Bronchial epithelial cell (primary cell): ENCODE measurements around the gene RBM8A. TPM values are rescaled to one million over a fixed set of nuclear protein-coding genes. Genes with fewer than 3 reads are reported as not detected.

Experiments used
- DNase-seq: peaks from one replicate; pipeline ENCODE4 v3.0.0-alpha.2; 2010; ENCODE audit warnings: low read depth
- FAIRE-seq: peaks from 2 replicates; lab custom pipeline; 2011; peaks lifted over from hg19 to GRCh38; lab: Jason Lieb, UNC
- H3K27me3 ChIP-seq: 2 replicates; pipeline ENCODE4 v1.5.1; 2011; ENCODE audit warnings: low read length; ENCODE audit not compliant: control insufficient read depth, insufficient read depth
- H3K36me3 ChIP-seq: 2 replicates; pipeline ENCODE4 v1.5.1; 2011; ENCODE audit warnings: low read length; ENCODE audit not compliant: control insufficient read depth, insufficient read depth
- H3K4me3 ChIP-seq: 2 replicates; pipeline ENCODE4 v1.5.1; 2011; ENCODE audit warnings: mild to moderate bottlenecking, low read depth, low read length, control low read depth
- CTCF ChIP-seq: IDR thresholded peaks from 2 replicates; pipeline ENCODE4 v1.5.1; 2011; ENCODE audit warnings: mild to moderate bottlenecking, moderate library complexity, low read length, control low read depth, inconsistent platforms; ENCODE audit not compliant: insufficient read depth, severe bottlenecking
- total RNA-seq: library from RNA; depleted of rRNA; stranded (reverse); fragments of >200 nt; gene quantifications from 2 replicates; pipeline ENCODE4 v1.2.1, GENCODE V29; 2014

The RBM8A gene
- total RNA-seq, 1 donor from 2014 or later = 221 TPM

GRCh38 chr1:145892486-145893087 is 34.7 kb downstream of the RBM8A start:
- Histone ChIP-seq H3K27me3 (no peaks in the 10 kb centered on the region), H3K4me3 (no peak overlapping the region), H3K36me3 (no peaks in the 10 kb centered on the region)
- FAIRE-seq = no peak
- no peak for DNase-seq
- no peak for TF ChIP-seq CTCF

- TF ChIP-seq CTCF = peak; percentile 91
- FAIRE-seq (no peak), DNase-seq (peak; percentile 99)
- Histone ChIP-seq H3K27me3 (no peaks in the 10 kb centered on the region), H3K36me3 (no peaks in the 10 kb centered on the region), H3K4me3 (no peak overlapping the region)
Observed at GRCh38 chr1:145891587-145892485, 35.4 kb downstream of the RBM8A start.

- no peaks in the 10 kb centered on the region for H3K36me3 ChIP-seq
- peak; percentile 73 for DNase-seq
- no peak overlapping the region for H3K4me3 ChIP-seq
- H3K27me3 ChIP-seq = no peaks in the 10 kb centered on the region
- no peak for TF ChIP-seq CTCF
- FAIRE-seq = no peak
Observed at GRCh38 chr1:145891143-145891542, 36.1 kb downstream of the RBM8A start.

- H3K36me3 ChIP-seq = no peaks in the 10 kb centered on the region
- DNase-seq (peak; percentile 58), FAIRE-seq (no peak)
- H3K4me3 ChIP-seq = no peak overlapping the region
- no peak for TF ChIP-seq CTCF
- H3K27me3 ChIP-seq = no peaks in the 10 kb centered on the region
Observed at GRCh38 chr1:145889722-145890121, 37.6 kb downstream of the RBM8A start.

- DNase-seq (no peak), FAIRE-seq (no peak)
- no peak for TF ChIP-seq CTCF
Observed at GRCh38 chr1:145887631-145888030, 39.7 kb downstream of the RBM8A start.

More at GRCh38 chr1:145887631-145888030, 39.7 kb downstream of the RBM8A start:
- no peak overlapping the region for H3K4me3 ChIP-seq
- no peaks in the 10 kb centered on the region for H3K27me3 ChIP-seq
- no peaks in the 10 kb centered on the region for H3K36me3 ChIP-seq
